Measurements from ENCODE around the gene CHST7.
A peak's percentile ranks its signal among the peaks of the same experiment; 100 is the strongest.

CHST7 gene

GRCh38 chrX:46573892-46574773 is 568 bp downstream of the CHST7 start:
- DNase-seq = peak; percentile 58

- peak; percentile 18 for DNase-seq
These were observed 1.3 kb downstream of the CHST7 start for GRCh38 chrX:46574774-46575381.

GRCh38 chrX:46575586-46575985 is 2.0 kb downstream of the CHST7 start:
- no peak for DNase-seq

GRCh38 chrX:46575991-46576392 is 2.4 kb downstream of the CHST7 start:
- no peak for DNase-seq

GRCh38 chrX:46576458-46576857 is 2.9 kb downstream of the CHST7 start:
- DNase-seq = no peak

- no peak for DNase-seq
These were observed 3.8 kb downstream of the CHST7 start for GRCh38 chrX:46577221-46578005.

GRCh38 chrX:46579250-46579649 is 5.7 kb downstream of the CHST7 start:
- no peak for DNase-seq

- no peak for DNase-seq
These were observed 7.0 kb downstream of the CHST7 start for GRCh38 chrX:46580613-46581012.

- DNase-seq = no peak
These were observed 8.8 kb downstream of the CHST7 start for GRCh38 chrX:46582325-46582724.

- no peak for DNase-seq
These were observed 9.4 kb downstream of the CHST7 start for GRCh38 chrX:46582966-46583365.

- DNase-seq = no peak
These were observed 11.2 kb downstream of the CHST7 start for GRCh38 chrX:46584736-46585135.

GRCh38 chrX:46587158-46587557 is 13.6 kb downstream of the CHST7 start:
- DNase-seq = no peak

- no peak for DNase-seq
These were observed 14.2 kb downstream of the CHST7 start for GRCh38 chrX:46587753-46588171.

- no peak for DNase-seq
These were observed 14.7 kb downstream of the CHST7 start for GRCh38 chrX:46588263-46588662.

- DNase-seq = no peak
These were observed 16.6 kb downstream of the CHST7 start for GRCh38 chrX:46589977-46590723.

- no peak for DNase-seq
These were observed 21.5 kb downstream of the CHST7 start for GRCh38 chrX:46595084-46595483.

GRCh38 chrX:46597208-46597607 is 23.6 kb downstream of the CHST7 start:
- no peak for DNase-seq

GRCh38 chrX:46597771-46598170 is 24.2 kb downstream of the CHST7 start:
- no peak for DNase-seq

- no peak for DNase-seq
These were observed 25.5 kb downstream of the CHST7 start for GRCh38 chrX:46599051-46599560.

GRCh38 chrX:46601283-46601682 is 27.7 kb downstream of the CHST7 start:
- DNase-seq = no peak

GRCh38 chrX:46602468-46603102 is 29.0 kb downstream of the CHST7 start:
- DNase-seq = no peak

- no peak for DNase-seq
These were observed 34.4 kb downstream of the CHST7 start for GRCh38 chrX:46607916-46608315.
